Measurements from ENCODE around the gene RANGRF.

DNA sequence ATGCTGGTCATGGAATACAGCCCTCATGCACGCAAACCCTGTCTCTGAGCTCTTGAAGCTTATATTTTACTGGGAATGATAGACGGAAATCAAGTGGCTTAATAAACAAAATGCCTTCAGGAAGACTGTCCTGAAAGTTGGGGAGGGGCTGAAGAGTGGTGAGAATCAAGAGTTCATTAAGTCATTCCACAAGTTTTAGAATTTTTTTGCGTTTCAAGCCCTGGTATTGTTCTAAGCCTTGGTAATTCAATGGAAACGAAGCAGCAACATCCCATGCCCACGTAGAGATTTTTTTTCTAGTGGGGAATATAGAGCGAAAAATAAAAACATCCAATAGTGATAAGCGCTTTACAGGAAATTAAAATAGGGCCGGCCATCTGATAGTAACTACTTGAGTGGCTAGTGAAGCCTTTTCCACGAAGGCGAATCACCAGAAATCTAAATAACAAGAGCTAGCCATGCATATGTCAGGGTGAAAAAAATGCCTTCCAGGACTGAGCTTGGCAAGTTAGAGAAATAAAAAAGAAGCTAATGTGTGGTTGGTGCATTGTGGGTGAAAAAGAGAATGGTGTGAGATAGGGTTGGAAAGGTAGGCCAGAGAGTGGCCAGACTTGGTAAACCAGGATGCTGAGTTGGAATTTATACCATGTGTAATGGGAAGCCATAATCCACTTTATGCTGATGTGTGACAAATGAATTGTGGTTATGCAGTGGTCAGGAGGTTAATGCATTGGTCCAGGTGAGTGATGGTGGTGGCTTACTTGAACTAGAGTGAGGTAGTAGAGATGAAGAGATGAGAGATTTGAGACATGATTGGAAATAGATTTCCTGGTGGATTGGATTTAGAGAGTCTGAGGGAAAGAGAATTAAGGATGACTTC is 38.6 kb upstream of the RANGRF start:
- TF ChIP-seq YY1 (IDR thresholded peaks at IDR 0.05; ENCODE audit: insufficient read depth, insufficient read length) (no peak), ZNF274 (IDR thresholded peaks at IDR 0.05; ENCODE audit: low read depth, low read length) (no peak)
